Measurements from ENCODE around the gene EFNB3. TPM values are rescaled to one million over a fixed set of nuclear protein-coding genes. Genes with fewer than 3 reads are reported as not detected.

The EFNB3 gene
- total and polyA plus RNA-seq, 10 of the 15 experiments (the other 5 are each of a cell fraction or from before 2014, with no cell fraction given), result 0.01 to 0.13 (median 0.04) TPM; not detected in 5

- Histone ChIP-seq H3K4me2 (ENCODE audit: control insufficient read depth, insufficient read depth) (no peak overlapping the region), H3K36me3 (ENCODE audit: control insufficient read depth in 2 of 2, insufficient read depth in 2 of 2, low read length in 1 of 2) (no peaks in the 10 kb centered on the region; a peak in 2 of 4 replicates), H4K20me1 (ENCODE audit: control insufficient read depth, insufficient read depth) (no peaks in the 10 kb centered on the region), H3K4me3 (no peak overlapping the region), H3K9ac (ENCODE audit: control insufficient read depth, insufficient read depth, low read length) (no peak overlapping the region), H3K27ac (ENCODE audit: control insufficient read depth, insufficient read depth) (no peak overlapping the region), H3K9me3 (replicated peaks; ENCODE audit: control insufficient read depth, insufficient read depth, low read length) (no peaks in the 10 kb centered on the region), H3K4me1 (ENCODE audit: control insufficient read depth, insufficient read depth, low read length) (no peaks in the 10 kb centered on the region), H2AFZ (ENCODE audit: control insufficient read depth, low read depth, low read length) (no peak overlapping the region), H3K27me3 (replicated peaks in 1 of 2; ENCODE audit: control insufficient read depth in 2 of 2, insufficient read depth in 2 of 2, low read length in 1 of 2) (no peaks in the 10 kb centered on the region), H3K79me2 (ENCODE audit: control insufficient read depth, insufficient read depth, low read length) (no peaks in the 10 kb centered on the region)
- TF ChIP-seq SREBF1 (IDR thresholded peaks at IDR 0.05; ENCODE audit: low read length) (no peak), NFYB (IDR thresholded peaks at IDR 0.05; ENCODE audit: insufficient read depth, low read depth, low read length) (no peak), CTCF (IDR thresholded peaks at IDR 0.05 in 2 of 3, conservative IDR thresholded peaks at IDR 0.05 in 1 of 3; ENCODE audit: control insufficient read depth in 2 of 3, extremely low read depth in 1 of 3, insufficient read depth in 1 of 3, low read depth in 3 of 3, low read length in 3 of 3) (no peak)
- POLR2A ChIA-PET, result no interaction called here
- ATAC-seq, result no peak
- DNase-seq (ENCODE audit: low read depth, low spot score), result no peak
- SMC1A ChIA-PET (ENCODE audit: uncharacterized antibody, unreplicated experiment), result no interaction called here
- CTCF ChIA-PET, result no interaction called here
- BruUV-seq (replicated peaks), result no TSS peak
- FAIRE-seq, result no peak
- intact Hi-C loops (cut with micrococcal nuclease; ENCODE audit: unreplicated experiment) (no loop called here), in situ Hi-C loops (cut with MboI) (no loop called here)
- 98% methylated on average over 10 of the region's 10 CpGs for WGBS (ENCODE audit: insufficient coverage, insufficient replicate concordance, low lambda C conversion rate, missing lambda C conversion rate)
- RAD21 ChIA-PET (ENCODE audit: unreplicated experiment), result no interaction called here
Observed at GRCh38 chr17:7695586-7695985, 9.4 kb upstream of the EFNB3 start.

- in situ Hi-C loops (cut with MboI) (no loop called here), intact Hi-C loops (cut with micrococcal nuclease; ENCODE audit: unreplicated experiment) (no loop called here)
- FAIRE-seq, result no peak
- TF ChIP-seq BCL11A (IDR thresholded peaks at IDR 0.05; ENCODE audit: low read depth, low read length) (no peak), ZNF207 (IDR thresholded peaks at IDR 0.05; ENCODE audit: borderline replicate concordance) (no peak), GABPA (IDR thresholded peaks at IDR 0.05; ENCODE audit: low read depth) (no peak), HSF1 (IDR thresholded peaks at IDR 0.05; ENCODE audit: low read depth, low read length) (no peak), TCF3 (IDR thresholded peaks at IDR 0.05; ENCODE audit: borderline replicate concordance, insufficient read depth, low read depth, low read length) (no peak), FOS (IDR thresholded peaks at IDR 0.05; ENCODE audit: borderline replicate concordance, extremely low read depth, insufficient read length) (no peak), SREBF2 (IDR thresholded peaks at IDR 0.05; ENCODE audit: low read length) (no peak), HDAC2 (IDR thresholded peaks at IDR 0.05) (no peak)
- CTCF ChIA-PET, result interaction anchor here (0.8 to 2.4 kb wide), 2 partner anchors 10 to 135 kb away, joined by 4 to 9 read pairs; partner anchors contain the start of genes TP53 and WRAP53
- WGBS (ENCODE audit: insufficient coverage, insufficient replicate concordance, low lambda C conversion rate, missing lambda C conversion rate), result 99% methylated on average over 4 of the region's 4 CpGs
- peaks cover 0 to 4% of the 10 kb centered on the region in 2 experiments; a peak in 3 of 4 replicates for H3K36me3 ChIP-seq (ENCODE audit: control insufficient read depth in 2 of 2, insufficient read depth in 2 of 2, low read length in 1 of 2)
- no peaks in the 10 kb centered on the region for H3K9me3 ChIP-seq (replicated peaks; ENCODE audit: control insufficient read depth, insufficient read depth, low read length)
- no TSS peak for BruUV-seq (replicated peaks)
- H2AFZ ChIP-seq (ENCODE audit: control insufficient read depth, low read depth, low read length), result no peak overlapping the region
- H4K20me1 ChIP-seq (ENCODE audit: control insufficient read depth, insufficient read depth), result no peaks in the 10 kb centered on the region
- POLR2A ChIA-PET, result no interaction called here
- ATAC-seq, result no peak
- no peaks in the 10 kb centered on the region for H3K27me3 ChIP-seq (replicated peaks in 1 of 2; ENCODE audit: control insufficient read depth in 2 of 2, insufficient read depth in 2 of 2, low read length in 1 of 2)
- no peak overlapping the region for H3K27ac ChIP-seq (ENCODE audit: control insufficient read depth, insufficient read depth)
- no peak overlapping the region for H3K4me3 ChIP-seq
- H3K4me1 ChIP-seq (ENCODE audit: control insufficient read depth, insufficient read depth, low read length), result no peaks in the 10 kb centered on the region
- SMC1A ChIA-PET (ENCODE audit: uncharacterized antibody, unreplicated experiment), result no interaction called here
- no peak overlapping the region for H3K4me2 ChIP-seq (ENCODE audit: control insufficient read depth, insufficient read depth)
- H3K9ac ChIP-seq (ENCODE audit: control insufficient read depth, insufficient read depth, low read length), result no peak overlapping the region
- DNase-seq (ENCODE audit: low read depth, low spot score), result no peak
- RAD21 ChIA-PET (ENCODE audit: unreplicated experiment), result no interaction called here
- H3K79me2 ChIP-seq (ENCODE audit: control insufficient read depth, insufficient read depth, low read length), result no peaks in the 10 kb centered on the region
Observed at GRCh38 chr17:7697828-7698588, 7.0 kb upstream of the EFNB3 start.
